NT2/D1 (cell line): ENCODE data around the gene ASMTL.

ENCODE experiments used
- SUZ12 ChIP-seq: IDR thresholded peaks from 2 replicates; pipeline ENCODE4 v1.6.1; 2011; ENCODE audit not compliant: insufficient read length, insufficient read depth; ENCODE audit errors: extremely low read depth
- YY1 ChIP-seq: IDR thresholded peaks from 2 replicates; pipeline ENCODE4 v1.6.1; 2011; ENCODE audit not compliant: insufficient read length, insufficient read depth
- ZNF274 ChIP-seq: IDR thresholded peaks from 2 replicates; pipeline ENCODE4 v1.6.1; 2011; ENCODE audit warnings: mild to moderate bottlenecking, low read depth, low read length

- no peak for TF ChIP-seq SUZ12
- no peak for TF ChIP-seq ZNF274
- TF ChIP-seq YY1: no peak
Measured at GRCh38 chrX:1487401-1487800, 34.7 kb upstream of the ASMTL start.
